Common myeloid progenitor, CD34-positive (primary cell): ENCODE results near the gene PBRM1.

Source experiments
- CTCF ChIA-PET: fragments of 350-600 bp; sonication (Branson Sonifier 250); formaldehyde crosslinking; loops from one replicate; lab custom pipeline; 2021; ENCODE audit warnings: antibody characterized with exemption; lab: Charles Lee
- POLR2A ChIA-PET: fragments of 350-600 bp; sonication (Branson Sonifier 250); formaldehyde crosslinking; loops from one replicate; lab custom pipeline; 2021; ENCODE audit warnings: antibody characterized with exemption; lab: Charles Lee
- DNase-seq, 3 donors: peaks; one replicate each; pipeline versions ENCODE4 v3.0.0 to v3.0.0-alpha.2; 2013
- H3K27ac ChIP-seq, 2 experiments: 1 replicate in 1 of 2; 2 replicates in 1 of 2; pipeline ENCODE4 v1.7.0; 2013; ENCODE audit warnings: inconsistent platforms in 2 of 2, low read length in 2 of 2, mild to moderate bottlenecking in 2 of 2, low read depth in 1 of 2, moderate library complexity in 1 of 2; ENCODE audit not compliant: severe bottlenecking in 2 of 2, insufficient read depth in 1 of 2, poor library complexity in 1 of 2
- H3K27me3 ChIP-seq, 5 experiments: replicated peaks in 2 of 5; 1 replicate in 3 of 5; 2 replicates in 2 of 5; pipeline versions ENCODE4 v1.6.1 to v1.7.0; 2013; ENCODE audit warnings: low read length in 4 of 5, mild to moderate bottlenecking in 2 of 5, moderate library complexity in 2 of 5, inconsistent platforms in 1 of 5; ENCODE audit not compliant: insufficient read depth in 5 of 5, control insufficient read depth in 4 of 5
- H3K36me3 ChIP-seq, 4 experiments: 1 replicate in 2 of 4; 2 replicates in 2 of 4; pipeline versions ENCODE4 v1.6.1 to v1.7.0; 2013; ENCODE audit warnings: low read length in 3 of 4, control low read depth in 1 of 4, mild to moderate bottlenecking in 1 of 4; ENCODE audit not compliant: control insufficient read depth in 4 of 4, insufficient read depth in 4 of 4
- H3K4me1 ChIP-seq, 4 experiments: 1 replicate in 3 of 4; 2 replicates in 1 of 4; pipeline versions ENCODE4 v1.6.1 to v1.7.1; 2013; ENCODE audit warnings: low read length in 3 of 4, mild to moderate bottlenecking in 3 of 4, control low read depth in 1 of 4, inconsistent platforms in 1 of 4, moderate library complexity in 1 of 4; ENCODE audit not compliant: control insufficient read depth in 4 of 4, insufficient read depth in 4 of 4; ENCODE audit errors: control extremely low read depth in 1 of 4
- H3K4me3 ChIP-seq, 7 experiments: 1 replicate in 4 of 7; 2 replicates in 3 of 7; pipeline versions ENCODE4 v1.5.1 to v1.7.0; 2013; ENCODE audit warnings: mild to moderate bottlenecking in 7 of 7, low read length in 6 of 7, moderate library complexity in 6 of 7, inconsistent platforms in 2 of 7, low read depth in 2 of 7, control low read depth in 1 of 7; ENCODE audit not compliant: insufficient read depth in 4 of 7, control insufficient read depth in 1 of 7; ENCODE audit errors: extremely low read depth in 1 of 7
- H3K9me3 ChIP-seq, 5 experiments: 1 replicate in 4 of 5; 2 replicates in 1 of 5; pipeline versions ENCODE4 v1.6.1 to v1.7.1; 2013; ENCODE audit warnings: low read length in 4 of 5, mild to moderate bottlenecking in 2 of 5, inconsistent platforms in 1 of 5, low read depth in 1 of 5, moderate library complexity in 1 of 5; ENCODE audit not compliant: control insufficient read depth in 4 of 5, insufficient read depth in 2 of 5; ENCODE audit errors: control extremely low read depth in 1 of 5
- WGBS: methylation state at CpG from one replicate; pipeline ENCODE4 v1.1.5; 2013; ENCODE audit not compliant: insufficient coverage; 5-methylcytosine and 5-hydroxymethylcytosine counted together

Gene PBRM1

DNA sequence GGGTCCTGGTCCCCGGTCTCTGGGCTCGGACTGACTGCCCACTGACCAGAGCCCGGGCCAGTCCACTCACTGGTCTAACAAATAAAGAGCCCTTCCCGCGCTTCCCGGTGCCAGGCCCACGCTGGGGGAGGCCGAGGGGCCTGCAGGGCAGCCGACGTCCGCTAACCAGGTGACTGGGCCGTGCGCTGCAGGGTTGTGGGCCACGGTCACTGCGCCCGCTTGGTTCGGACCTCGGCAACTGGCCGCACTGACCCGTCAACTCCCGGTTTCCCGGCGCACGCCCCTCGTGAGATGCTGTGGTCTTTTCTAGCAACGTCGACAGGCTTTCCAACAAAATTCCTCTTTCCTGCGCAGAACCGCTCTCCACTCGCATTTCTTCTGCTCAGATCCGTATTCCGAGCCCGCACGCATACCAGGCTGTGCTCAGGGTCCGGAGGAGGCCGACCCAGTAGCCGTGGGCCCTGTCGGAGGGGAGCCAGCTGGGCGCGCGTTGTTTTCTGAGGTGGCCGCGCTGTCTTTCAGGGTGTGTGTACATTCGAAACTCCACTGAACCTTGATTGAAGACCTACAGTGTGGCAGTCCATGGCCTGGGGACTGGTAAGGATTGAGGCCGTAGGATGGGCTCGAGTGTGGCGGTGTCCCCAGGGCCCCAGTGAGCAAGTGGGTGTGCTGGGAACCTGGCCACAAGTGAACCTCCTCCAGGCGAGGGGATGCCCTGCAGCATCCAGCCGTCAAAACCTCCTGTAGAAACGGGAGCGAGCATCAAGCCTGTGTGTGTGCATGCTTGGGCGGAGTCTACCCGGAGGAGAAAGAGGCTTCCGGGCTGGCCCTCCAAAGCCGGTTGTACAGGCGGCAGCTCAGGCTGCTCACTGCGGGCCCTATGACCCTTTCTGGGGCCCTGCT lies 151.2 kb downstream of the PBRM1 start:
- ChIA-PET CTCF (no interaction called here), POLR2A (no interaction called here)
- WGBS = 88% methylated on average over 54 of the region's 57 CpGs
- Histone ChIP-seq H3K27me3 (no peaks in the 10 kb centered on the region), H3K9me3 (no peaks in the 10 kb centered on the region), H3K4me1 (peaks cover 14 to 77% (median 57%) of the 10 kb centered on the region in 4 experiments), H3K36me3 (peaks cover 0 to 24% (median 2%) of the 10 kb centered on the region in 4 experiments), H3K27ac (no peak overlapping the region), H3K4me3 (peak overlapping the region in 6 of 7 experiments; percentile 17 to 67 (median 56))
- DNase-seq = no peak

DNA sequence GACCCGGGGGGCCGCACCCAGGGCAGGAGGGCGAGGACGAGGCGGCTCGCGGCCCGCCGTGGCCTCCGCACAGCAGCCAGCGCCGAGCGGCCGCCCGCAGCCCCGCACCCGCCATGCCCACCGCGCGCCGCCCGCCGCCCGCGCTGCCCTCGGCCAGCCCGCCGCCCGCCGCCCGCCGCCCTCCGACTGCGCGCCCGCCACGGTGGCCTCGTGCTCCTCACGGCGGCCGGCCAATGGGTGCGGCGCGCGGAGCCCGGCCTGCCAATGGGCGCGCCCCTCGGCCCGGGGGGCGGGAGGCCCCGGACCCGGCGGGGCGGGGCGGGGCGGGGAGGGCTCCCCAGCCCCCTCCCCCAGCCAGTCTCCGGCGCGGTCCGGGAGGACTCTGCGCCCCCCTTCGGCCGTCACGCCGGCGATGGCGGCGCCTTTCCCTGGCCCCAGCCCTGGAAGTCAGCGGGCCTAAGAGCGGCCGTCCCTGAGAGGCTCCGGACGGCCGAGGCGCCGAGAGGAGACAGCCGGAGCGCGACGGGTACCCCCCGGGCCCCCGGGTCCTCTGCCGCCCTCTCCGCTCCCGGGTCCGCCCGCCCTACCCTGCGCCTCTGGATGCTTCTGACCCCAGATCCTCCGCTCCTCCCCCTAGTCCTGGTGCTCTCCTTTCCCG lies 152.0 kb downstream of the PBRM1 start, which contains the start of gene NT5DC2:
Gene NT5DC2 (minus strand): TSS at position 235 of the 658 bp plus-strand sequence. CDS start 120 bp downstream, at position 115.
- WGBS = under 1% methylated on average over 36 of the region's 91 CpGs

DNA sequence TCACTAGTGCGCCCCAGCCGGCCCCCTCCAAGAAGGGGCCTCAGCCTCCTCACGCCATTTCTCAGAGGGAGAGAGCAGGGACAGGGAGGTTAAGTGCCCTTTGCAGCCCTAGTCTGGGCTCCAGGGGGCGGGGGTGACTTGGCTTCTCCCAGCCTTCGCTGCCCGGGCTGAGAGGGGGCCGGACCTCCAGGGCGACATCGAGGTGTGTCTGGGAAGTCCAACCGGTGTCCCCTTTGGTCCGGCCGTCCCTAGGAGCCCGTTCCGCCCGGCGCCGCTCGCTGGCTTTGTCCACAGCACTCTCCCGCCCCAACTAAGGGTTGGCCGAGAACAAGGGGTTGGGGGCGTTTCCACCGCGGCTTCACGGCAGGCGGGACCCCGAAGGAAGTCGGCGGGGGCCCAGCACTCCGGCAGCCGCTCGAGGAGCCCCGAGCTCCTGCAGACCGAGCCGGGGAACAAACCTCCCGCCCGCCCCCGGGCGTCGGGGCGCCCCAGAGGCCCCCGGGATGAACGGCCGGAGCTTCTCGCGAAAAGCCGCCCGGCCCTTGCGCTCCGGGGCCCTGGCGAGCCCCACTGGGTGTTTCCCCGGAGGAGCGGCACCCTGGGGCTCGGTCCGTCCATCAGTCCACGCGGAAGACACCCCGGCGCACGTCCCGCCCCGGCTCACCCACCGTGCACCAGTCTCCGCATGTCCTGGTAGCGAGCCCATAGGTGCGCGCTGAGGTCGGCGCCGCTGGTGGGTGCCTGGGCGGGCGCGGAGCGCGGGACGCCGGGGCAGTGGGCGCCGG lies 152.7 kb downstream of the PBRM1 start:
- POLR2A ChIA-PET = interaction anchor here (2.0 kb wide), 1 partner anchor 43 kb away, joined by 7 read pairs; no protein-coding TSS in a partner anchor
- Histone ChIP-seq H3K4me1 (peaks cover 12 to 63% (median 48%) of the 10 kb centered on the region in 4 experiments), H3K27ac (no peak overlapping the region), H3K9me3 (no peaks in the 10 kb centered on the region), H3K27me3 (no peaks in the 10 kb centered on the region), H3K4me3 (peak overlapping the region; percentile 23 to 75 (median 68)), H3K36me3 (peaks cover 2 to 31% (median 10%) of the 10 kb centered on the region in 4 experiments)
- peak in 2 of 3 donors; percentile 15 to 29 for DNase-seq
- CTCF ChIA-PET = interaction anchor here (1.0 to 1.1 kb wide), 2 partner anchors 37 to 61 kb away, joined by 3 read pairs; no protein-coding TSS in a partner anchor
- 3% methylated on average over 58 of the region's 78 CpGs for WGBS

More for the DNA sequence above, 152.0 kb downstream of the PBRM1 start, which contains the start of gene NT5DC2:
- H3K9me3 ChIP-seq = no peaks in the 10 kb centered on the region
- no peaks in the 10 kb centered on the region for H3K27me3 ChIP-seq
- peak within 1 kb of the TSS; percentile 28 to 75 (median 68) for H3K4me3 ChIP-seq
- H3K27ac ChIP-seq = no peak within 1 kb of the TSS
- ChIA-PET CTCF (interaction anchor here (1.1 kb wide), 1 partner anchor 37 kb away, joined by 3 read pairs; no protein-coding TSS in a partner anchor), POLR2A (interaction anchor here (2.0 kb wide), 1 partner anchor 43 kb away, joined by 7 read pairs; no protein-coding TSS in a partner anchor)
- peaks cover 0 to 26% (median 4%) of the 10 kb centered on the region in 4 experiments for H3K36me3 ChIP-seq
- peak; percentile 54 to 68 (median 62) for DNase-seq
- H3K4me1 ChIP-seq = peaks cover 12 to 70% (median 51%) of the 10 kb centered on the region in 4 experiments

DNA sequence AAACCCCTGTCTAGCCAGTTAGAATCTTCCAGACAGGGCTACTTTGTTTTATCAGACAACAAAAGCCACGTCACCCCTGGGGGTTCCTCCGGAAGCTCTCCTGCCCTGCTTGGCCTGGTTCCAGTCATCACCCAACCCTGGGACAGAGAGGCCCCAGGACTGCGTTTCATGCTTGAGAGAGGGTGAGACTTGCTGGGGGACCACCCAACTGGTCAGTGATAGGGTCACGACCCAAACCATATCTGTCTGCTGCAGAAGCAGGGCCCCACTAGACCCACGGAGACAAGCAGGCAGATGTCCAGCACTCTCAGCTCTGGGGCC lies 153.2 kb downstream of the PBRM1 start:
- peaks cover 11 to 58% (median 42%) of the 10 kb centered on the region in 4 experiments for H3K4me1 ChIP-seq
- DNase-seq = peak; percentile 66 to 84 (median 81)
- no peaks in the 10 kb centered on the region for H3K27me3 ChIP-seq
- no peaks in the 10 kb centered on the region for H3K9me3 ChIP-seq
- H3K27ac ChIP-seq = no peak overlapping the region
- CTCF ChIA-PET = interaction anchor here (1.0 to 1.1 kb wide), 2 partner anchors 36 to 60 kb away, joined by 3 read pairs; no protein-coding TSS in a partner anchor
- 17% methylated on average over 4 of the region's 5 CpGs for WGBS
- peaks cover 5 to 31% (median 15%) of the 10 kb centered on the region in 4 experiments for H3K36me3 ChIP-seq
- POLR2A ChIA-PET = interaction anchor here (0.6 to 2.0 kb wide), 3 partner anchors 21 to 42 kb away, joined by 6 to 7 read pairs (median 7); partner anchors contain the start of gene STAB1
- H3K4me3 ChIP-seq = peak overlapping the region in 6 of 7 experiments; percentile 42 to 75 (median 68)

DNA sequence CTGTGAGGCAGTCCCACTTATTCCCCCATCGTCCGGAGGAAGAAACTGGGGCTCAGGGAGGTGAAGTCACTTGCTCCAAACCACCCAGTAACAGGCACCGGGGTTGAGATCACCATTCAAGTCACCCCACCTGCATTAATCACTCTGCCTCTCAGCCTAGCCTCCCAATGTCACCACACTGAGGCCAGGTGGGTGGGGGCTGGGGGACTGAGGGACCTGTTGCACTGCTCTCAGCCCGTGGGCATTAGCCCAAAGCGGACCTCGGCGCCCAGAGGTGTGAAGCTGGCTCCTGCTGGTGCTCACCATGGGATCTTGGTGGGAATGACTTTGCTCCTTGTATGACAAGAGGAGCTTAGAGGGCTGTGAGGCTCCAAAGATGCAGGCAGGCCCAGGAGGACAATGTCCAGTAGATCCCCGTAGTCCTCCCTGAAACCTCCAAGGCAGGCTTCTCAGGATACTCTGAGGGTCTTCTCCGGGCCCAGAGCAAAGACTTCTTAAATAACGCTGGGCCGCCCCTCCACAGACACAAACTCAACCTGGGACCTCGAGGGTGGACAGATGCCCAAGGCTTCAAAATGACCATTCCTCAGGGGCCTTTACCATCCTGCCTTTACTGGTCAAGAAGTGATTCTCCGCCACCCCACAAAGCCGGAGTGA lies 153.7 kb downstream of the PBRM1 start:
- CTCF ChIA-PET = interaction anchor here (1.0 to 1.9 kb wide), 2 partner anchors 33 to 60 kb away, joined by 3 to 6 read pairs; no protein-coding TSS in a partner anchor
- H3K27ac ChIP-seq = no peak overlapping the region
- 87% methylated on average over 10 of the region's 14 CpGs for WGBS
- no peak for DNase-seq
- H3K27me3 ChIP-seq = no peaks in the 10 kb centered on the region
- no peaks in the 10 kb centered on the region for H3K9me3 ChIP-seq
- peaks cover 5 to 35% (median 18%) of the 10 kb centered on the region in 4 experiments for H3K36me3 ChIP-seq
- POLR2A ChIA-PET = interaction anchor here (0.6 to 2.0 kb wide), 4 partner anchors 22 to 816 kb away, joined by 3 to 7 read pairs (median 6); partner anchors contain the start of gene STAB1
- H3K4me1 ChIP-seq = peaks cover 8 to 53% (median 37%) of the 10 kb centered on the region in 4 experiments
- H3K4me3 ChIP-seq = peak overlapping the region in 2 of 7 experiments; percentile 68 to 75
